ENCODE results near the gene HDAC4. TPM values are rescaled to one million over a fixed set of nuclear protein-coding genes. Genes with fewer than 3 reads are reported as not detected.

Gene HDAC4
- total and polyA plus RNA-seq, 2 of the 8 experiments (the other 6 are each of a cell fraction or from before 2014, with no cell fraction given): 15.4 to 31.5 TPM

GRCh38 chr2:239406316-239406995 is 5.6 kb upstream of the HDAC4 start (continued):
- TF ChIP-seq CTCF (IDR thresholded peaks at IDR 0.05; ENCODE audit: control extremely low read depth in 1 of 3, insufficient read depth in 1 of 3, low read depth in 1 of 3, low read length in 3 of 3) (no peak), ATF3 (IDR thresholded peaks at IDR 0.05; ENCODE audit: insufficient read depth, low read depth, low read length) (no peak), SAP30 (IDR thresholded peaks at IDR 0.05; ENCODE audit: insufficient read depth, insufficient replicate concordance, low read length) (no peak)

Data from H1 (cell line).